NCI-H187 (cell line): ENCODE data around the gene GRIP2.

ENCODE experiments used
- DNase-seq, 2 experiments: peaks; one replicate each; lab custom pipeline; 2025; lab: John Stamatoyannopoulos, UW

GRIP2 gene

GRCh38 chr3:14452740-14453710 is 87.1 kb downstream of the GRIP2 start:
- DNase-seq, result no peak

- no peak for DNase-seq
Observed at GRCh38 chr3:14451844-14452739, 88.0 kb downstream of the GRIP2 start.

- DNase-seq, result no peak
Observed at GRCh38 chr3:14450922-14451606, 89.1 kb downstream of the GRIP2 start.

GRCh38 chr3:14450506-14450905 is 89.6 kb downstream of the GRIP2 start:
- DNase-seq, result no peak

- DNase-seq, result no peak
Observed at GRCh38 chr3:14448756-14449727, 91.1 kb downstream of the GRIP2 start.

GRCh38 chr3:14448063-14448462 is 92.1 kb downstream of the GRIP2 start:
- DNase-seq, result no peak

- no peak for DNase-seq
Observed at GRCh38 chr3:14446988-14447570, 93.1 kb downstream of the GRIP2 start.

- no peak for DNase-seq
Observed at GRCh38 chr3:14445773-14446172, 94.4 kb downstream of the GRIP2 start.

GRCh38 chr3:14444380-14444779 is 95.8 kb downstream of the GRIP2 start:
- DNase-seq, result no peak

GRCh38 chr3:14441920-14442300 is 98.2 kb downstream of the GRIP2 start:
- DNase-seq, result no peak

GRCh38 chr3:14441240-14441919 is 98.8 kb downstream of the GRIP2 start:
- no peak for DNase-seq

GRCh38 chr3:14440531-14441239 is 99.5 kb downstream of the GRIP2 start:
- no peak for DNase-seq

GRCh38 chr3:14440168-14440518 is 100.0 kb downstream of the GRIP2 start:
- DNase-seq, result no peak

GRCh38 chr3:14439501-14440167 is 100.5 kb downstream of the GRIP2 start:
- peak; percentile 46 to 57 for DNase-seq
